Measurements from ENCODE around the gene TMEM52.
A peak's percentile ranks its signal among the peaks of the same experiment; 100 is the strongest.

GRCh38 chr1:1954831-1955441, 35.9 kb upstream of the TMEM52 start:
- peak; percentile 35 for TF ChIP-seq CTCF (IDR thresholded peaks at IDR 0.05; ENCODE audit: borderline replicate concordance, extremely low read depth, low read length, poor library complexity, severe bottlenecking)
- no peak for TF ChIP-seq EZH2 (IDR thresholded peaks at IDR 0.05; ENCODE audit: borderline replicate concordance, low read depth, low read length, severe bottlenecking)

Data from DND-41 (cell line).